ENCODE data around the gene ATXN7L1. TPM values are rescaled to one million over a fixed set of nuclear protein-coding genes. Genes with fewer than 3 reads are reported as not detected.

The ATXN7L1 gene
- total and polyA plus RNA-seq, 2 of the 8 experiments (the other 6 are each of a cell fraction or from before 2014, with no cell fraction given), result 14.3 to 34.0 TPM

DNA sequence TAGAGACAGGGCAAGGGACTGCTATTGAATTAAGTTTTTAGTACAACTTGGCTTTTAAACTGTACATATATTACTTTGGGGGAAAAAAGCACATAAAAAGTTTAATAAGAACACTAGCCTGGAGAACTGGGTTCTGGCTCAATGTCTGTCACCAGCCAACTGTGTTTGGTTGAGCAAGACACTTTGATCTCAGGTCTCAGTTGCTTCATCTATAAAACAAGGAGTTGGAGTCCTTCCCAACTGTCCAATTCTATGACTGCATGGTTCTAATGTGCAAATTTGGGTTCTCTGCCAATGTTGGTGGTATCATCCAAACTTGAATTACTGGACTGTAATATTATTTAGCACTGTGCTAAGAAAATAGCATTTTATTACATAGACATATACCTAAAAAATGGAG is 50.3 kb downstream of the ATXN7L1 start:
- H3K4me3 ChIP-seq (ENCODE audit: extremely low read depth in 1 of 4, insufficient read depth in 2 of 4, low read depth in 3 of 4, low read length in 4 of 4), result no peak overlapping the region
- no peak overlapping the region for H2BK15ac ChIP-seq (ENCODE audit: low read length)
- no peaks in the 10 kb centered on the region for H3K36me3 ChIP-seq (ENCODE audit: control insufficient read depth in 2 of 4, insufficient read depth in 4 of 4, low read length in 3 of 4)
- no peak overlapping the region for H3K14ac ChIP-seq (ENCODE audit: insufficient read length)
- H3K79me2 ChIP-seq (ENCODE audit: control insufficient read depth in 1 of 2, insufficient read depth in 2 of 2, low read length in 2 of 2), result 0 out of 4 replicates have a peak, but pooled peaks cover 0 to 6% of the 10 kb centered on the region in 2 experiments
- H3K9me3 ChIP-seq (ENCODE audit: insufficient read depth in 2 of 2, low read depth in 1 of 2, low read length in 1 of 2), result no peaks in the 10 kb centered on the region
- H3K27me3 ChIP-seq (replicated peaks in 1 of 4; ENCODE audit: control insufficient read depth in 3 of 4, extremely low read depth in 1 of 4, insufficient read depth in 3 of 4, low read length in 3 of 4), result no peaks in the 10 kb centered on the region
- no peak for FAIRE-seq
- H2BK5ac ChIP-seq (ENCODE audit: low read depth, low read length), result no peak overlapping the region
- peaks cover 4% of the 10 kb centered on the region for H3K79me1 ChIP-seq (ENCODE audit: low read depth, low read length)
- no peak overlapping the region for H4K5ac ChIP-seq (ENCODE audit: insufficient read length, low read depth, low read length)
- ChIA-PET POLR2A (ENCODE audit: partially characterized antibody) (no interaction called here), CTCF (ENCODE audit: partially characterized antibody) (interaction anchor here (1.2 to 2.5 kb wide), 2 partner anchors 61 to 108 kb away, joined by 3 to 10 read pairs; no protein-coding TSS in a partner anchor)
- H2BK12ac ChIP-seq (ENCODE audit: low read depth, low read length), result no peak overlapping the region
- no peak overlapping the region for H2AFZ ChIP-seq (ENCODE audit: low read length)
- H2BK120ac ChIP-seq (replicated peaks; ENCODE audit: low read depth, low read length), result no peak overlapping the region
- no peak overlapping the region for H3K27ac ChIP-seq (ENCODE audit: low read depth, low read length)
- H3K18ac ChIP-seq (ENCODE audit: extremely low read depth, low read length), result no peak overlapping the region
- H4K91ac ChIP-seq (replicated peaks; ENCODE audit: insufficient read length, low read length), result no peak overlapping the region
- no peak overlapping the region for H2AK5ac ChIP-seq (ENCODE audit: low read depth, low read length)
- no peak overlapping the region for H3K9ac ChIP-seq (replicated peaks in 1 of 4; ENCODE audit: extremely low read depth in 1 of 4, low read depth in 3 of 4, low read length in 3 of 4)
- no peak overlapping the region for H3K4ac ChIP-seq (replicated peaks; ENCODE audit: insufficient read length, low read depth, low read length)
- H3K4me1 ChIP-seq (replicated peaks in 1 of 4; ENCODE audit: control insufficient read depth in 3 of 4, insufficient read depth in 4 of 4, low read length in 3 of 4), result peaks cover 0 to 12% (median under 1%) of the 10 kb centered on the region in 4 experiments; a peak in 1 of 7 replicates
- no peak overlapping the region for H4K8ac ChIP-seq (ENCODE audit: extremely low read depth, insufficient read depth, low read length)
- no peaks in the 10 kb centered on the region for H3K23me2 ChIP-seq (ENCODE audit: low read depth, low read length)
- H4K20me1 ChIP-seq (replicated peaks in 1 of 2; ENCODE audit: control insufficient read depth in 1 of 2, insufficient read depth in 2 of 2, low read length in 2 of 2), result no peaks in the 10 kb centered on the region
- H2BK20ac ChIP-seq (ENCODE audit: low read length), result no peak overlapping the region
- H3K4me2 ChIP-seq (ENCODE audit: insufficient read depth in 1 of 2, low read depth in 2 of 2, low read length in 2 of 2), result no peak overlapping the region
- DNase-seq (ENCODE audit: low read depth in 1 of 2, low spot score in 2 of 2), result no peak
- H3K23ac ChIP-seq (ENCODE audit: insufficient read length), result no peak overlapping the region
- no peak overlapping the region for H3K56ac ChIP-seq (replicated peaks; ENCODE audit: insufficient read length, low read depth, low read length)
- no peak for TF ChIP-seq POLR2A (IDR thresholded peaks at IDR 0.05; ENCODE audit: control extremely low read depth in 1 of 2, low read depth in 2 of 2, low read length in 2 of 2)
- no peak for TF ChIP-seq E2F6 (IDR thresholded peaks at IDR 0.05)
- TF ChIP-seq CREB1 (IDR thresholded peaks at IDR 0.05), result no peak
- TF ChIP-seq BRCA1 (IDR thresholded peaks at IDR 0.05; ENCODE audit: low read depth, low read length), result no peak
- no peak for TF ChIP-seq SUZ12 (IDR thresholded peaks at IDR 0.05; ENCODE audit: low read length)
- no peak for TF ChIP-seq MAX (IDR thresholded peaks at IDR 0.05)
- no peak for TF ChIP-seq CBX5 (IDR thresholded peaks at IDR 0.05; ENCODE audit: low read depth, low read length)
- no peak for TF ChIP-seq NANOG (IDR thresholded peaks at IDR 0.05; ENCODE audit: insufficient read depth, low read depth, low read length, poor library complexity, severe bottlenecking)
- no peak for TF ChIP-seq CTBP2 (IDR thresholded peaks at IDR 0.05; ENCODE audit: borderline replicate concordance, insufficient read depth, insufficient read length, low read length)
- no peak for TF ChIP-seq GTF2F1 (IDR thresholded peaks at IDR 0.05; ENCODE audit: borderline replicate concordance, low read depth, low read length)
- no peak for TF ChIP-seq KDM4A (IDR thresholded peaks at IDR 0.05; ENCODE audit: low read depth, low read length, severe bottlenecking)
- TF ChIP-seq ZNF274 (IDR thresholded peaks at IDR 0.05; ENCODE audit: borderline replicate concordance, extremely low read depth, low read length), result no peak
- TF ChIP-seq ATF2 (IDR thresholded peaks at IDR 0.05; ENCODE audit: low read length), result no peak

All from H1 (cell line).